Erythroblast (primary cell): Measurements from ENCODE around the gene ZNF407.

Experiments
- GATA1 ChIP-seq: IDR thresholded peaks from 2 replicates; pipeline ENCODE4 v1.6.1; 2011; ENCODE audit warnings: low read depth, mild to moderate bottlenecking, control low read depth, low read length, moderate library complexity
- POLR2A ChIP-seq: IDR thresholded peaks from 2 replicates; pipeline ENCODE4 v1.6.1; 2011; ENCODE audit warnings: mild to moderate bottlenecking, low read length

DNA sequence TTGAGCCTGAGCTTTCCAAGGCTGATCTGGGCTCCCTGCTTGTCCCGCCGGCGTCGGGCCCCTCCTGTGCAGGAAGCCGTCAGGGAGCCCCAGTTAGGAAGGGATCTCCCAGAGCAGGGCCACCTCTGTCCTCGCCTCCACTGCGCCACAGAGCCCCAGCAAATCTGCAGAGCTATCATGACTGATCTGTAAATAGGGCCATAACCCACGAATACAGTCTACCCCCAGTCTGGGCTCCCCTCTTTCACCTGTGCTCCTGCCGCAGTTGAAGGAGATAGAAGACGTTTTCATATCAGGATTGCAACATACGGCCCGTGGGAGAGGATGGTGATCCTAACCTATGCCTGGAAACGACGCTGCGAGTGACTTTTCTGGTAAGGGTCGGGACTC is 472.6 kb downstream of the ZNF407 start:
- TF ChIP-seq POLR2A = no peak
- TF ChIP-seq GATA1 = no peak
